NCI-H2029 (cell line): ENCODE measurements around the gene ZNF264.
"Not testable (repeated sequence)": the region's sequence is repeated elsewhere in the genome, so short reads cannot be mapped to it uniquely, and the experiment has no call there.

ENCODE experiments used
- DNase-seq: peaks from one replicate; lab custom pipeline; 2025; lab: John Stamatoyannopoulos, UW

The ZNF264 gene

GRCh38 chr19:57245066-57245465 is 53.8 kb downstream of the ZNF264 start:
- DNase-seq = no peak

GRCh38 chr19:57245959-57246358 is 54.7 kb downstream of the ZNF264 start:
- DNase-seq = no peak

- DNase-seq = no peak
These were observed 57.3 kb downstream of the ZNF264 start for GRCh38 chr19:57248646-57249045.

GRCh38 chr19:57249329-57249728 is 58.0 kb downstream of the ZNF264 start:
- DNase-seq = no peak

GRCh38 chr19:57253767-57254166 is 62.5 kb downstream of the ZNF264 start:
- not testable (repeated sequence) for DNase-seq

GRCh38 chr19:57262044-57262443 is 70.7 kb downstream of the ZNF264 start:
- DNase-seq = no peak

- DNase-seq = no peak
These were observed 72.0 kb downstream of the ZNF264 start for GRCh38 chr19:57263244-57263741.

GRCh38 chr19:57267291-57267690 is 76.0 kb downstream of the ZNF264 start:
- no peak for DNase-seq

- no peak for DNase-seq
These were observed 78.4 kb downstream of the ZNF264 start for GRCh38 chr19:57269515-57270250.

GRCh38 chr19:57271280-57271679 is 80.0 kb downstream of the ZNF264 start:
- no peak for DNase-seq
